Measurements from ENCODE around the gene TAC4. TPM values are rescaled to one million over a fixed set of nuclear protein-coding genes. Genes with fewer than 3 reads are reported as not detected.

The TAC4 gene
- total RNA-seq, 1 experiment from 2014 or later: not detected

DNA sequence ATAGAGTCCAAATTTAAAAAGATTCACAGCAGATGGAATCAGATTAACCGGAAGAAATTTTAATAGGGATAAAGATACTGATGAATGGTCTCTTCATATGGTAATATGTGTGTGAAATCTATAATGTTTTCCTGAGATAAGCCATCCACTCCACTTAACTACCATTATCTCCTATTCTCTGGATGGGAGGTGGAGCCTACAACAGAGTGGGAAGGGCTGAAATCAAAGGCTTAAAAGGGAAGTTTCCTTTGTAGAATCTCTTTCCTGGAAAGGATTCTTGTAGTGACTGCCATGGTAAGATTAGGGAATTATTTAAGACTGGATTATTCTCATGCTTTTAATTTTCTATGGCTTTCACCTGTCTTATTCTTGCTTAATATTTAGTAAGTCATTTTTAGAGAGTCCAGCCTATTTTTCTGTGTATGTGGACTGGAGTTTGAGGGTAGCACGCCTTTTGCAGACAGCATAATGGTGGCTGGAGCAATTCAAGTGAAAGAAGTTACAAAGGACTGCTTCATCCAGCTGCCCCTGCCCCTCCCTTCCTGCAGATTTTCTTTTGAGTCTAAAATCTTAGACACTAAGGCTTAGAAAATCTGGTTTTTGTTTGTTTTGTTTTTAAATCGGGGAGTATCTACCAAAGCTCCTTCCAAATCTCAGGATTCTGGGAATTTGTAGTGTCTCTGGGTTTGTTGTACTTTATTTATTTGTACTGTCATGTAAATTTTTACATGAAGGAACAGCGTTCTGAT, 32.9 kb downstream of the TAC4 start:
- DNase-seq (ENCODE audit: low read depth): no peak

- DNase-seq (ENCODE audit: low read depth): no peak
Observed at GRCh38 chr17:49809056-49809455, 38.8 kb downstream of the TAC4 start.

DNA sequence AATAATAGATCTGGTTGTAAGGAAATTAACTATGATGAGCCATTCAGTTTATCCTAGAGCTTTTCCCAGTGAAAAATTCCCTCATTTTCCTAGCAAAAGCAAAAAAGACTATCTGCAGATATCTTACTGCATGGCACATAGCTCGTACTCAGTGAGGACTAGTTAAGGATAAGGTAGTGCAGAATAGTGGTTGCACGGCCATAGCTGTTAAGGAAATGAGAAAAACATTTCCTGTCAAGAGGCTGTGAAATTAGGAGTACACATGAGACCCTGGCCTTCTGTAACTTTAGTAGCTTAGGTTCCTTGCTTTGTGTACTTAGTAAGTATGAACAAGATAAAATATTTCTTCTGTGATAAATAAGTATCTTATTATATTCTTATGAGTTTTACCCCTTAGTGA, 49.1 kb downstream of the TAC4 start:
- no peak for DNase-seq (ENCODE audit: low read depth)

DNA sequence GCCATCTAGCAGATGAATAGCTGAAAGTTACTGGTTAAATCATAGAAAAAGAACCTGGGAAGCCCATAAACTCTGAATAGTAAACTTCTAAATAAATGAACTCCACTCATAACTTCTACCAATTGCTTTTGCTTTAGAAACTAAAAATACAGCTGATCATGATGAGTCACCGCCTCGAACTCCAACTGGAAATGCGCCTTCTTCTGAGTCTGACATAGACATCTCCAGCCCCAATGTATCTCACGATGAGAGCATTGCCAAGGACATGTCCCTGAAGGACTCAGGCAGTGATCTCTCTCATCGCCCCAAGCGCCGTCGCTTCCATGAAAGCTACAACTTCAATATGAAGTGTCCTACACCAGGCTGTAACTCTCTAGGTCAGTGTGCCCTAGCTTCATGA, 49.7 kb downstream of the TAC4 start:
- DNase-seq (ENCODE audit: low read depth): peak; percentile 48

GRCh38 chr17:49795372-49795771, 52.5 kb downstream of the TAC4 start:
- no peak for DNase-seq (ENCODE audit: low read depth)

GRCh38 chr17:49793309-49793708, 54.6 kb downstream of the TAC4 start:
- DNase-seq (ENCODE audit: low read depth): no peak

DNA sequence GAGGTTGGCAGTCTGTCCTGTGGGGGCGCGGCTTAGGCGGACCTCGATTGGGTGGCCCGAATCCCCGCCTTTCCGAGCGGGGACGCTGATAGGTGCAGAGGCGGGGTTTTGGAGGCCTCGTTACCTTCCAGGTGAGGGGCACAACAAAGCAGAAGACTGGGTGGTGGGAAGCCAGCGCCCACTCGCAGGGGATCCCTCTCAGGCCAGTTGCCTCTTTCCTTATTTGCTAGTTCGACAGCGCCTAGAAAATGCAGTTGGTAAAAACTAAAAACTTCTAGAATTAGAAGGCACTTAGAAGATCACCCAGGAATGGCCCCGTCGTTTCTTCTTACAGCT, 58.7 kb downstream of the TAC4 start:
- DNase-seq (ENCODE audit: low read depth): no peak

DNA sequence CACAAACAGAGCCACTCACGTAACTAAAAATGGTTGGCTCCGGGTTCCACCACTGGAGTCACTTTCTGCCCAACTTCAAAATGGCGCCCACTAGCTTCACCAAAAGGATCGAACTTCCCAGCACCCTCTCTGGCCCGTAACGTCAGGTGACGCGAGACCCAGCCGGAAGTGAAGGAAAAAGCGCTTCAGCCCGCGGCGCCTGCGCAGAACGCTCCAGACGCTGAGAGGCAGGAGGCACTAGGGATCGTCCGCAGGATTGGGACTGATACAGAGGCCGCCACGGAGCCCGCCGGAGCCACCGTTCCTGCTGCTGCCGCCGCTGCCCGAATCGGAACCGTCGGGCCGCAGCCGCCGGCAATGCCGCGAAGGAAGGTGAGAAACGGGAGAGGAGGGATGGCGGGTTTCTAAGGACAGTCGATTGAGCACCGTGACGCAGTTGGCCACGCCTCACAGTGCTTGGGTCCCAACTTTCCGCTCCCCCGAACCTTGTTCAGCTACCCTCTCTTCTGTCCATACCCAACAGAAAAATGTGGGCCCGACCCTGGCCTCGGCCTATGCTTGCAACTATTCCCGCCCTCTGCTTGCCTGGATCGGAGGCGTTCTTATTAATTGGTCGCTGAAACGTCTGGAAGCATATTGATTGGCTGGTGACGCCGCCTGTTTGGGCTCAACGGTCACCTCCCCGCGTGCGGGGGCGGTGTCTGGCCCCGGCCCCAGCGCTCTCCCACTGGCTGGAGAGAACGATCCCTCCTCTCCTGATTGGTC, 59.2 kb downstream of the TAC4 start, which contains the start of gene KAT7:
Gene KAT7 (plus strand): TSS at position 204 of the 765 bp plus-strand sequence. CDS start 154 bp downstream, at position 358.
- peak; percentile 98 for DNase-seq (ENCODE audit: low read depth)

Other genes starting within 250 kb of the TAC4 start
- gene SPOP, start 170.0 kb downstream of the TAC4 start, total RNA-seq (2014; rRNA removed; shearing (Covaris generic)): 32.1 and 34.1 TPM in 2 replicates
- 52.0 and 63.8 TPM in 2 replicates for gene SLC35B1, start 140.1 kb downstream of the TAC4 start, total RNA-seq (2014; rRNA removed; shearing (Covaris generic))
- 3.5 and 5.3 TPM in 2 replicates for gene FAM117A, start 83.9 kb downstream of the TAC4 start, total RNA-seq (2014; rRNA removed; shearing (Covaris generic))
- gene KAT7, start 59.4 kb downstream of the TAC4 start, total RNA-seq (2014; rRNA removed; shearing (Covaris generic)): 32.6 and 38.1 TPM in 2 replicates
- gene DLX4, start 121.1 kb upstream of the TAC4 start, total RNA-seq (2014; rRNA removed; shearing (Covaris generic)): not detected in 2 replicates
- gene DLX3, start 147.2 kb upstream of the TAC4 start, total RNA-seq (2014; rRNA removed; shearing (Covaris generic)): not detected in 2 replicates
- 213 and 279 TPM in 2 replicates for gene ITGA3, start 208.0 kb upstream of the TAC4 start, total RNA-seq (2014; rRNA removed; shearing (Covaris generic))
- gene PDK2, start 247.3 kb upstream of the TAC4 start, total RNA-seq (2014; rRNA removed; shearing (Covaris generic)): 13.9 and 19.2 TPM in 2 replicates